GM19193 (cell line): ENCODE measurements around the gene AKT1S1.

Source experiments
- POLR2A ChIP-seq: IDR thresholded peaks from 4 replicates; pipeline ENCODE4 v1.6.1; 2011; ENCODE audit not compliant: insufficient read depth, insufficient read length; ENCODE audit errors: extremely low read depth

The AKT1S1 gene

GRCh38 chr19:49858088-49858985, 18.8 kb downstream of the AKT1S1 start:
- TF ChIP-seq POLR2A: no peak

- no peak for TF ChIP-seq POLR2A
These were observed 19.4 kb downstream of the AKT1S1 start for GRCh38 chr19:49857838-49858087.

- no peak for TF ChIP-seq POLR2A
These were observed 19.9 kb downstream of the AKT1S1 start for GRCh38 chr19:49857061-49857837.

GRCh38 chr19:49856574-49857021, 20.6 kb downstream of the AKT1S1 start:
- no peak for TF ChIP-seq POLR2A

GRCh38 chr19:49855676-49856573, 21.2 kb downstream of the AKT1S1 start:
- TF ChIP-seq POLR2A: no peak

- TF ChIP-seq POLR2A: no peak
These were observed 21.9 kb downstream of the AKT1S1 start for GRCh38 chr19:49855277-49855675.

GRCh38 chr19:49854378-49855263, 22.5 kb downstream of the AKT1S1 start:
- TF ChIP-seq POLR2A: no peak

- no peak for TF ChIP-seq POLR2A
These were observed 23.2 kb downstream of the AKT1S1 start for GRCh38 chr19:49853852-49854377.

- TF ChIP-seq POLR2A: no peak
These were observed 24.5 kb downstream of the AKT1S1 start for GRCh38 chr19:49852631-49853126.

- no peak for TF ChIP-seq POLR2A
These were observed 25.5 kb downstream of the AKT1S1 start for GRCh38 chr19:49851456-49852259.

- peak; percentile 55 for TF ChIP-seq POLR2A
These were observed 26.4 kb downstream of the AKT1S1 start, which contains the start of gene PTOV1 for GRCh38 chr19:49850487-49851342. PTOV1 (plus strand) TSS chr19:49851159.

GRCh38 chr19:49850221-49850486, 27.0 kb downstream of the AKT1S1 start:
- TF ChIP-seq POLR2A: no peak

GRCh38 chr19:49849433-49850220, 27.5 kb downstream of the AKT1S1 start:
- TF ChIP-seq POLR2A: no peak
